PC-9 (cell line): ENCODE results near the gene RPL31.

Source experiments
- EZH2 ChIP-seq: fragments of 200-600 bp; sonication (generic); IDR thresholded peaks from 2 replicates; pipeline ENCODE4 v1.8.0; 2017; ENCODE audit warnings: antibody characterized with exemption, low read depth
- TF ChIP-seq, protein P1 (sequence below): fragments of 200-600 bp; sonication (generic); conservative IDR thresholded peaks from 2 replicates; pipeline ENCODE4 v1.6.1; 2017; ENCODE audit warnings: mixed run types, antibody characterized with exemption, mild to moderate bottlenecking, moderate library complexity

DNA sequence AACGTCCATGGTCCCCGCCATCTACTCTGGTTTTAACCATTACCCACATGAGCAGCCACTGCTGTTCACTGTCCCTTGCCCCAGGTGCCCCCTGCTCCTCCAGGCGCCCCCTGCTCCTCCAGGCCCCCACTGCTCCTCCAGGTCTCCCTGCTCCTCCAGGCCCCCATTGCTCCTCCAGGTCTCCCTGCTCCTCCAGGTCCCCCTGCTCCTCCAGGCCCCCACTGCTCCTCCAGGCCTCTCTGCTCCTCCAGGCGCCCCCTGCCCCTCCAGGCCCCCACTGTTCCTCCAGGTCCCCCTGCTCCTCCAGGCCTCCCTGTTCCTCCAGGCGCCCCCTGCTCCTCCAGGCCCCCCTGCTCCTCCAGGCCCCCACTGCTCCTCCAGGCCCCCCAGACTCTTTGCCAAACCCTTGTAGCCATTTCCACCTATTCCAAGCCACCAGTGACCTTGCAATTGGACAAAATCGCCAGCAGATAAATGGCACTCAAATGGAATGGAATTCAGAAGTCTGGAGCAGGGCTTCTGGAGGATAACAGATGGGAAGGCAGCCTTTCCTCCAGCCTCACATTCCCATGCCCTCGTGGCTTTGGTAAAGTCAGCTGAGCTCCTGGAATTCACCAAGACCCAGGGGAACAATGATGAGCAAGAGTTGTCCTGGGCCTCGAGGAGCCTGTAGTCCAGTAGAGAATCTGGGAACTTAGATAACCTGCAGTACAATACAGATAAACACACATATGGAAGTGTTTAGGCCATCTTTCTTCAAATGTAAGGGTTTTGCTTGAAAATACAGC is 13.3 kb upstream of the RPL31 start:
- TF ChIP-seq, protein P1, sequence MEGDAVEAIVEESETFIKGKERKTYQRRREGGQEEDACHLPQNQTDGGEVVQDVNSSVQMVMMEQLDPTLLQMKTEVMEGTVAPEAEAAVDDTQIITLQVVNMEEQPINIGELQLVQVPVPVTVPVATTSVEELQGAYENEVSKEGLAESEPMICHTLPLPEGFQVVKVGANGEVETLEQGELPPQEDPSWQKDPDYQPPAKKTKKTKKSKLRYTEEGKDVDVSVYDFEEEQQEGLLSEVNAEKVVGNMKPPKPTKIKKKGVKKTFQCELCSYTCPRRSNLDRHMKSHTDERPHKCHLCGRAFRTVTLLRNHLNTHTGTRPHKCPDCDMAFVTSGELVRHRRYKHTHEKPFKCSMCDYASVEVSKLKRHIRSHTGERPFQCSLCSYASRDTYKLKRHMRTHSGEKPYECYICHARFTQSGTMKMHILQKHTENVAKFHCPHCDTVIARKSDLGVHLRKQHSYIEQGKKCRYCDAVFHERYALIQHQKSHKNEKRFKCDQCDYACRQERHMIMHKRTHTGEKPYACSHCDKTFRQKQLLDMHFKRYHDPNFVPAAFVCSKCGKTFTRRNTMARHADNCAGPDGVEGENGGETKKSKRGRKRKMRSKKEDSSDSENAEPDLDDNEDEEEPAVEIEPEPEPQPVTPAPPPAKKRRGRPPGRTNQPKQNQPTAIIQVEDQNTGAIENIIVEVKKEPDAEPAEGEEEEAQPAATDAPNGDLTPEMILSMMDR: no peak
- no peak for TF ChIP-seq EZH2
